LNCAP (cell line): ENCODE results near the gene HTR3A.

Source experiments
- CTCF ChIP-seq: fragments of 450-650 bp; IDR thresholded peaks from 2 replicates; pipeline ENCODE4 v1.5.1; 2017; ENCODE audit warnings: mild to moderate bottlenecking

The HTR3A gene

GRCh38 chr11:113982306-113982705, 7.4 kb downstream of the HTR3A start:
- no peak for TF ChIP-seq CTCF

- no peak for TF ChIP-seq CTCF
Measured at GRCh38 chr11:113984781-113985180, 9.9 kb downstream of the HTR3A start.

DNA sequence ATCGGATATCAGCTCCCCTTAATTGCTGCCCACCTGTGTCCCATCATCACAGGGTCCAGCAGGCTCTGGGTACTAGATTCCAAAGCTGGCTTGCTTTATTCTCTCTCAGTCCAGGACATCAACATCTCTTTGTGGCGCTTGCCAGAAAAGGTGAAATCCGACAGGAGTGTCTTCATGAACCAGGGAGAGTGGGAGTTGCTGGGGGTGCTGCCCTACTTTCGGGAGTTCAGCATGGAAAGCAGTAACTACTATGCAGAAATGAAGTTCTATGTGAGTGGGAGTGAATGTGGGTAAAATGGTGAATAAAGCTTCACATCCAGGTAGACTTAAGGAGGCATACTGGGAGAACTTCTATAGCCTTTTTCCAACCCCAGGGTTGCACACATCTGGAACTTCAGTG, 11.0 kb downstream of the HTR3A start:
- no peak for TF ChIP-seq CTCF

DNA sequence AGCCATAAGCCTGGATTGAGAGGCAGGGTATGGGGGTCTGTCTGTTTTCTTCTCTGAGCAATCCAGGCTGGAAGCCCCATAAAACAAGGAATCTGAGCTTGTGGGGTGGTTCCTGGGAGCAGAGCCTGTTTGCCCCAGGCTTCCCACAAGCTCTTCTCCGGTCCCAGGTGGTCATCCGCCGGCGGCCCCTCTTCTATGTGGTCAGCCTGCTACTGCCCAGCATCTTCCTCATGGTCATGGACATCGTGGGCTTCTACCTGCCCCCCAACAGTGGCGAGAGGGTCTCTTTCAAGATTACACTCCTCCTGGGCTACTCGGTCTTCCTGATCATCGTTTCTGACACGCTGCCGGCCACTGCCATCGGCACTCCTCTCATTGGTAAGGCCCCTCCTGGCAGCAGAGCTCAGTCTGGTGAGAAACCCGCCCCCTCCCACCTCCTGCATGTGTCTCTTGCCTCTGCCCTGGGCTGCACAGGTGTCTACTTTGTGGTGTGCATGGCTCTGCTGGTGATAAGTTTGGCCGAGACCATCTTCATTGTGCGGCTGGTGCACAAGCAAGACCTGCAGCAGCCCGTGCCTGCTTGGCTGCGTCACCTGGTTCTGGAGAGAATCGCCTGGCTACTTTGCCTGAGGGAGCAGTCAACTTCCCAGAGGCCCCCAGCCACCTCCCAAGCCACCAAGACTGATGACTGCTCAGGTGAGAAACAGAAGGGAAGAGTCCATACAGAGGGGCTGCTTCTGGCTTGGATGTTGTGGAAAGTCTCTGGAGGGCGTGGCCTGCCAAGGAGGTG, 11.6 kb downstream of the HTR3A start:
- no peak for TF ChIP-seq CTCF

GRCh38 chr11:113989381-113989780, 14.5 kb downstream of the HTR3A start:
- TF ChIP-seq CTCF = no peak

GRCh38 chr11:113989916-113990315, 15.0 kb downstream of the HTR3A start:
- no peak for TF ChIP-seq CTCF

DNA sequence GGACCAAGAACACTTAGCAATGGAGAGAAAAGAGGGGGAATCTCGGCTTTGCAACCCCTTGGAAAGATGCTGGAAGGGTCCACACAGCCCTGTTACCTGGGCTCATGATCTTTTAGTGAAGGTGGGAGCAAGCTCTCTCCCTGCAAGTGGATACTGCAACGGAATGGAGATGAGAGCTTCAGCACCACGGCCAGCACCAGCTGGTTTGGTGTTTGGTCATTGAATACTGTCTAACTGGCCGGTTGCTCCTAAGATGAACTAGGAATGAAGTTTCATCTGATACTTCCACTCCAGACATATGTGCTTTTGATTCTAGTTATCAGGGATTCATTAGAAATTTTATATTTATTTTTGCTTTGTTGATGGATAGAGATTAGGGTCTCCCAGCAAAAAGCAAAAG, 16.3 kb downstream of the HTR3A start:
- no peak for TF ChIP-seq CTCF
